ENCODE measurements around the gene PHF2.

Gene PHF2

DNA sequence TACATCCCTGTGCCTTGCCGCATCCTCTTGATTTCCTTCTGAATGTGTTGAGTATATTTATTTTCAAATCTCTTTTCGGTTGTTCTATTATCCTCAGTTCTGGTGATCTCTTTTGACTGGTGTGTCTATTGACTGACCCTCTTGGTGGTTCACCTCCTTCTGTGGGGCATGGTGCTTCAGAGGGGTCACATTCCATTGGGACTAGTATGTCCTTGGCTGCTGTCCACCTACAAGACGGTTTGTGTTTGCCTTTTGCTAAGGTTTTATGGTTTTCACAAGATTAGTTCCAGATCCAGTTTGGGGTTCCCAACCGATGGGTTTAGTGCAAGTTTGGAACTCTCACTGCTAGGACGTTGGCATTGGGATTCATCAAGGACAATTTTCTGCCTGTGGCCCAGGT is 66.6 kb downstream of the PHF2 start:
- TF ChIP-seq, protein P1, sequence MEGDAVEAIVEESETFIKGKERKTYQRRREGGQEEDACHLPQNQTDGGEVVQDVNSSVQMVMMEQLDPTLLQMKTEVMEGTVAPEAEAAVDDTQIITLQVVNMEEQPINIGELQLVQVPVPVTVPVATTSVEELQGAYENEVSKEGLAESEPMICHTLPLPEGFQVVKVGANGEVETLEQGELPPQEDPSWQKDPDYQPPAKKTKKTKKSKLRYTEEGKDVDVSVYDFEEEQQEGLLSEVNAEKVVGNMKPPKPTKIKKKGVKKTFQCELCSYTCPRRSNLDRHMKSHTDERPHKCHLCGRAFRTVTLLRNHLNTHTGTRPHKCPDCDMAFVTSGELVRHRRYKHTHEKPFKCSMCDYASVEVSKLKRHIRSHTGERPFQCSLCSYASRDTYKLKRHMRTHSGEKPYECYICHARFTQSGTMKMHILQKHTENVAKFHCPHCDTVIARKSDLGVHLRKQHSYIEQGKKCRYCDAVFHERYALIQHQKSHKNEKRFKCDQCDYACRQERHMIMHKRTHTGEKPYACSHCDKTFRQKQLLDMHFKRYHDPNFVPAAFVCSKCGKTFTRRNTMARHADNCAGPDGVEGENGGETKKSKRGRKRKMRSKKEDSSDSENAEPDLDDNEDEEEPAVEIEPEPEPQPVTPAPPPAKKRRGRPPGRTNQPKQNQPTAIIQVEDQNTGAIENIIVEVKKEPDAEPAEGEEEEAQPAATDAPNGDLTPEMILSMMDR (IDR thresholded peaks at IDR 0.05; ENCODE audit: insufficient read depth, low read length, poor library complexity, severe bottlenecking) = no peak
- no peak overlapping the region for H3K4me3 ChIP-seq (replicated peaks; ENCODE audit: low read depth, low read length)
- no peak for DNase-seq (ENCODE audit: extremely low read depth, insufficient read length)
- peaks cover 2% of the 10 kb centered on the region for H3K36me3 ChIP-seq (ENCODE audit: control insufficient read depth, insufficient read depth, low read length)
- no peaks in the 10 kb centered on the region for H3K27me3 ChIP-seq (replicated peaks; ENCODE audit: control insufficient read depth, insufficient read depth, low read length)

DNA sequence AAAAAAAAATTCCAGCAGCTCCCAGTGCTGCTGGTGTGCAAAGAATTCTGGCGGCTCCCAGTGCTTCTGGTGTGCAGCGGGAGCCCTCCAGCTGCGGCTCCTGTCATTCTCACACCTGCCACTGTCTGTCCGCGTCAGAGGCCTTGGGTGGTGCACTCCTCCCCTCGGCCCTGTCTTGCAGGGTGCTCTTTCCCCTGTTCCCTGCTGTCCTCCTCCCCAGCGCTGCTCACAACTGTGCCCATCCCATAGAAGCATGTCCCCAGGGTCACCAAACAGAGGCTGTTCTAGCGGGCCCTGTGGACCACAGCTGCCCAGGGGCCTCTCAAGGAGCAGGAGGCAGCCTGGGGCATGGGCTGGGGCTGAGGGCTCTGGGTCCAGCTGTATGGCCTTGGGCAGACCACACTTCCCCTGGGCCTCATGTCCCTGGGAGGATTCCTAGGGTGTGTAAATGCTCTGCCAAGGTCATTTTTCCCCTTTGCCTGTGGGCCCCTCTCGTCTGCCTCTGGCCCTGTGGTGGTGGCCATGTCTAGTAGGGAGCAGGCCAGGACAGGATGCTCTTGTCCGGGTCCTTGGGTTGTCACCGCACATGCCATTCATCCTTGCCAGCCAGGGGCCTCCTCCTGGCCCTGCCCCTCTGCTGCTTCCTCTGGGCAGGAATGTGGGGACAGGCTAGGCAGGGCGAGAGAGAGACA is 68.2 kb downstream of the PHF2 start:
- H3K27me3 ChIP-seq (replicated peaks; ENCODE audit: control insufficient read depth, insufficient read depth, low read length) = no peaks in the 10 kb centered on the region
- peaks cover 3% of the 10 kb centered on the region for H3K36me3 ChIP-seq (ENCODE audit: control insufficient read depth, insufficient read depth, low read length)
- no peak for DNase-seq (ENCODE audit: extremely low read depth, insufficient read length)
- TF ChIP-seq, protein P1 (IDR thresholded peaks at IDR 0.05; ENCODE audit: insufficient read depth, low read length, poor library complexity, severe bottlenecking) = no peak
- H3K4me3 ChIP-seq (replicated peaks; ENCODE audit: low read depth, low read length) = no peak overlapping the region

DNA sequence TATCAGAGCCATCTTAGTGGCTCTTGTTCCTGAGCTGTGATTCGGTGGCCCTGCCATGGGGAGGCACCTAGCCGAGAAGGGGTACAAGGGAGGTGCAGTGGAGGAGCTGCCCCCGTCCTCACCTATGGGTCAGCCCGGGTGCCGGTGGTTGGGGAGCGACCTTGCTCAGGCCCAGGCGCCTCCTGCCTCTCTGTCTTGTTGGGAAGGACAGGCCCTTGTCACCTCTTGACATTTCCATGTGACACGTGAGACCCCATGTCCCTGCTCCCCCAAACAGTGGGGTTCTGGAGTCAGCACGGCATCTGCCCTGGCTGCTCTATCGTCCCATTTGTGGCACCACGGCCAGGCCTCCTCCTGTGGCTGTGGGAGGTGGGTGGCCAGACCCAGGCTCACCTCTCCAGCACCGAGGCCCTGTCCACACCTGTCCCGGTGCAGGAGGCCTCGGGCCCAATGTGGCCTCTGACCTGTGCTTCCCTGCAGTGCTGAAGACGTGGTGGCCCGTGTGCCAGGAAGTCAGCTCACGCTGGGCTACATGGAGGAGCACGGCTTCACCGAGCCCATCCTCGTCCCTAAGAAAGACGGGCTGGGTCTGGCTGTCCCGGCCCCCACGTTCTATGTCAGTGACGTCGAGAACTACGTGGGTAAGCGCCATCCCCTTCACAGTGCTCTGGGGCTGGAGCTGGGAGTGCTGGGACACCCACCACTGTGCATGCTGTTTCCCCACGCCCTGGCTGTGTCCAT is 68.9 kb downstream of the PHF2 start:
- DNase-seq (ENCODE audit: extremely low read depth, insufficient read length) = no peak
- Histone ChIP-seq H3K36me3 (ENCODE audit: control insufficient read depth, insufficient read depth, low read length) (peaks cover 9% of the 10 kb centered on the region), H3K27me3 (replicated peaks; ENCODE audit: control insufficient read depth, insufficient read depth, low read length) (no peaks in the 10 kb centered on the region), H3K4me3 (replicated peaks; ENCODE audit: low read depth, low read length) (no peak overlapping the region)
- TF ChIP-seq, protein P1 (IDR thresholded peaks at IDR 0.05; ENCODE audit: insufficient read depth, low read length, poor library complexity, severe bottlenecking) = no peak

DNA sequence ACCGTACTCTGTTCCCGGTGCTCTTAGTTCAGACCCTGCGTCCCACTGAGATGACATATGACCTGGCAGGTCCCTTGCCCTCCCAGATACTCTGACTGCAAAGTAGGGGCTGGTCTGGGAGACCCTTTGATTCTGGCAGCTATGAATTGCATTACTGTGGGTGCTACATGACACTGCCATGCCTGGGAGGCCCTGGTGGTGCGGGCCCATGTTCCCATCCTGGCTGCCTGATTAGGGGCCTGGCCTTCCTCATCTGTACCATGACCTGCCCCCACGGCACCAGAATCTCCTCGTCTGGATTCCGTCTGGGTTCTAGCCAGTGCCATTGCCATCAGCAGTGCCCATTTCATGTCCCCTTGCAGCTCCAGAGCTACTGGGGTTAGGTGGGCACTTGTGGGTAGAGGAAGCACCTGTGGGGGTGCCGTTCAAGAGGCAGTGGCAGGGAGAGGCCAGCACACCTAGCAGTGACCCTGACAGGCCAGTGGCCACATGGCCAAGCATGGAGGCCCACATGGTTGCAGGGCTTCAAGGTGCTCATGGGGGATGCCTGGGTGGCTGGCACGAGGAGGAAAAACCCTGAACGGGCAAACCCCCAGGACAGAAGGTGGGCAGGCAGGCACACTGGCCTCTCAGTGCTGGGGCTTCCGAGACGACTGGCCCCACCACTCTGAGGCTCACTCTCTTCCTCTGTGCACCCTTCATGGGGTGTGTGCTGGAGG is 69.7 kb downstream of the PHF2 start:
- TF ChIP-seq, protein P1 (IDR thresholded peaks at IDR 0.05; ENCODE audit: insufficient read depth, low read length, poor library complexity, severe bottlenecking) = no peak
- no peak overlapping the region for H3K4me3 ChIP-seq (replicated peaks; ENCODE audit: low read depth, low read length)
- no peak for DNase-seq (ENCODE audit: extremely low read depth, insufficient read length)
- no peaks in the 10 kb centered on the region for H3K27me3 ChIP-seq (replicated peaks; ENCODE audit: control insufficient read depth, insufficient read depth, low read length)
- peaks cover 9% of the 10 kb centered on the region for H3K36me3 ChIP-seq (ENCODE audit: control insufficient read depth, insufficient read depth, low read length)

DNA sequence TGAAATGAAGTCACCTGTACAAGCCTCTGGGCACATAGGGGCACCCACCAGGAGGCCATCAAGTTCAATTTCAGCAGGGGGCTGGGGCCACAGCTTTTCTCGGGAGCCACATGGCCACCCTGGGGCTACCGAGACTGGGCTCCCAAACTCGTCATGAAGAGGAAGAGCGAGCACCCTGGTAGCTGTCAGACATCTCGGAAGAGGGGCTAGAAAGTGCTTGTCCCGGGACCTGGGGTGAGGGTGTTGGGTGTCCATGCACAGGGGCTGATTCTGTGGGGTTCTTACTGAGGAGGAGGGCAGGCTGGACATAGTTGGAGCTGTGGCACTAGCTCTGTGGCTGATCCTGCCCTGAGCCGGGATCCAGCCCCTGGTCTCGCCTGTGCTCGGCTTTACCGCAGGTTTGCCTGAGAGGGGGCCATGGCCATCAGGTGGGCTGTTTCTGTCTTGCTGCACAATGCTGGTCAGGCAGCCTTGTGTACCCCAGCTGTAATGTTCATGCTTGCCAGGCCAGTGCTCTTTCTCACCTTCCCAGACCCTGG is 70.3 kb downstream of the PHF2 start:
- DNase-seq (ENCODE audit: extremely low read depth, insufficient read length) = no peak
- H3K27me3 ChIP-seq (replicated peaks; ENCODE audit: control insufficient read depth, insufficient read depth, low read length) = no peaks in the 10 kb centered on the region
- TF ChIP-seq, protein P1 (IDR thresholded peaks at IDR 0.05; ENCODE audit: insufficient read depth, low read length, poor library complexity, severe bottlenecking) = no peak
- peaks cover 9% of the 10 kb centered on the region for H3K36me3 ChIP-seq (ENCODE audit: control insufficient read depth, insufficient read depth, low read length)
- no peak overlapping the region for H3K4me3 ChIP-seq (replicated peaks; ENCODE audit: low read depth, low read length)
